GM03348 (cell line): Measurements from ENCODE around the gene CMIP.
"Not testable (repeated sequence)": the region's sequence is repeated elsewhere in the genome, so short reads cannot be mapped to it uniquely, and the experiment has no call there.

Source experiments
- DNase-seq: peaks from one replicate; pipeline ENCODE4 v3.0.0; 2012; ENCODE audit warnings: low spot score

Gene CMIP

GRCh38 chr16:81687131-81687456 lies 242.5 kb downstream of the CMIP start:
- DNase-seq = no peak

- no peak for DNase-seq
Measured at GRCh38 chr16:81688182-81688581, 243.6 kb downstream of the CMIP start.

GRCh38 chr16:81688839-81689238 lies 244.2 kb downstream of the CMIP start:
- not testable (repeated sequence) for DNase-seq

- DNase-seq = no peak
Measured at GRCh38 chr16:81692021-81692420, 247.4 kb downstream of the CMIP start.

GRCh38 chr16:81692571-81692970 lies 248.0 kb downstream of the CMIP start:
- DNase-seq = no peak

- peak; percentile 83 for DNase-seq
Measured at GRCh38 chr16:81693041-81693743, 248.6 kb downstream of the CMIP start.

GRCh38 chr16:81693744-81694303 lies 249.2 kb downstream of the CMIP start:
- DNase-seq = no peak

- DNase-seq = no peak
Measured at GRCh38 chr16:81694494-81695280, 250.1 kb downstream of the CMIP start.

- no peak for DNase-seq
Measured at GRCh38 chr16:81695321-81696165, 250.9 kb downstream of the CMIP start.

GRCh38 chr16:81696166-81696960 lies 251.8 kb downstream of the CMIP start:
- DNase-seq = no peak

- peak; percentile 76 for DNase-seq
Measured at GRCh38 chr16:81696961-81697615, 252.5 kb downstream of the CMIP start.

- no peak for DNase-seq
Measured at GRCh38 chr16:81697616-81698309, 253.2 kb downstream of the CMIP start.

- DNase-seq = no peak
Measured at GRCh38 chr16:81698310-81698641, 253.7 kb downstream of the CMIP start.

- no peak for DNase-seq
Measured at GRCh38 chr16:81699596-81699995, 255.0 kb downstream of the CMIP start.

- no peak for DNase-seq
Measured at GRCh38 chr16:81700071-81700779, 255.6 kb downstream of the CMIP start.

GRCh38 chr16:81700780-81701165 lies 256.2 kb downstream of the CMIP start:
- DNase-seq = no peak

GRCh38 chr16:81701296-81701970 lies 256.8 kb downstream of the CMIP start:
- no peak for DNase-seq

- no peak for DNase-seq
Measured at GRCh38 chr16:81702506-81702905, 257.9 kb downstream of the CMIP start.
